Esophagus (tissue), 2 donors: ENCODE results near the gene AIFM3. TPM values are rescaled to one million over a fixed set of nuclear protein-coding genes. Genes with fewer than 3 reads are reported as not detected.

ENCODE experiments used
- H3K27ac ChIP-seq, 2 donors: one replicate each; pipeline ENCODE4 v1.5.1; 2013; ENCODE audit warnings: low read depth in 2 of 2, mild to moderate bottlenecking in 2 of 2, inconsistent platforms in 1 of 2, low read length in 1 of 2, moderate library complexity in 1 of 2
- H3K27me3 ChIP-seq, 2 donors: one replicate each; pipeline ENCODE4 v1.6.1; 2013; ENCODE audit warnings: low read length in 2 of 2, control low read depth in 1 of 2, mild to moderate bottlenecking in 1 of 2; ENCODE audit not compliant: insufficient read depth in 2 of 2, control insufficient read depth in 1 of 2
- H3K36me3 ChIP-seq, 2 donors: one replicate each; pipeline ENCODE4 v1.6.1; 2013; ENCODE audit warnings: low read length in 1 of 2; ENCODE audit not compliant: control insufficient read depth in 2 of 2, insufficient read depth in 2 of 2
- H3K4me1 ChIP-seq, 2 donors: one replicate each; pipeline ENCODE4 v1.6.1; 2013; ENCODE audit warnings: low read length in 1 of 2; ENCODE audit not compliant: control insufficient read depth in 2 of 2, insufficient read depth in 2 of 2
- H3K4me3 ChIP-seq, 2 donors: one replicate each; pipeline ENCODE4 v1.5.1; 2013; ENCODE audit warnings: low read length in 2 of 2, mild to moderate bottlenecking in 2 of 2, low read depth in 1 of 2, moderate library complexity in 1 of 2
- H3K9me3 ChIP-seq, 2 donors: one replicate each; pipeline ENCODE4 v1.6.1; 2013; ENCODE audit warnings: mild to moderate bottlenecking in 2 of 2, low read depth in 1 of 2, low read length in 1 of 2, moderate library complexity in 1 of 2; ENCODE audit not compliant: control insufficient read depth in 2 of 2, insufficient read depth in 1 of 2
- WGBS, 2 donors: extraction: QIAGEN DNeasy Blood & Tissue Kit; methylation state at CpG; one replicate each; pipeline ENCODE4 v1.1.7; 2013; 5-methylcytosine and 5-hydroxymethylcytosine counted together
- polyA plus RNA-seq, 2 donors: library from polyadenylated mRNA; stranded (reverse); fragments of 200-250 nt; gene quantifications; one replicate each; pipeline ENCODE4 v1.2.3, GENCODE V29; 2013
- donor health status: healthy with polysubstance abuse.
- donor health status: Bipolar disorder and iron deficiency.

Gene AIFM3
- polyA plus RNA-seq, 2 donors: 1.1 to 1.7 TPM

GRCh38 chr22:20979940-20980453, 12.9 kb downstream of the AIFM3 start:
- peaks cover 10 to 25% of the 10 kb centered on the region in 2 donors for H3K4me1 ChIP-seq
- 35 to 40% methylated on average over 13 of the region's 13 CpGs for WGBS, 2 donors
- H3K4me3 ChIP-seq: peak overlapping the region; percentile 3 to 16
- no peaks in the 10 kb centered on the region for H3K9me3 ChIP-seq
- no peaks in the 10 kb centered on the region for H3K27me3 ChIP-seq
- H3K36me3 ChIP-seq: peaks cover 2 to 7% of the 10 kb centered on the region in 2 donors
- peak overlapping the region in 1 of 2 donors; percentile 26 for H3K27ac ChIP-seq

GRCh38 chr22:20980523-20980922, 13.5 kb downstream of the AIFM3 start:
- H3K27me3 ChIP-seq: no peaks in the 10 kb centered on the region
- peaks cover 10 to 25% of the 10 kb centered on the region in 2 donors for H3K4me1 ChIP-seq
- peaks cover 3 to 7% of the 10 kb centered on the region in 2 donors for H3K36me3 ChIP-seq
- no peaks in the 10 kb centered on the region for H3K9me3 ChIP-seq
- 84 to 91% methylated on average over 4 of the region's 4 CpGs for WGBS, 2 donors
- H3K27ac ChIP-seq: no peak overlapping the region
- no peak overlapping the region for H3K4me3 ChIP-seq

- H3K36me3 ChIP-seq: peaks cover 7 to 12% of the 10 kb centered on the region in 2 donors
- no peaks in the 10 kb centered on the region for H3K27me3 ChIP-seq
- peaks cover 10 to 25% of the 10 kb centered on the region in 2 donors for H3K4me1 ChIP-seq
- H3K9me3 ChIP-seq: no peaks in the 10 kb centered on the region
- WGBS, 2 donors: 50 to 63% methylated on average over 10 of the region's 10 CpGs
- peak overlapping the region; percentile 88 to 92 for H3K27ac ChIP-seq
- H3K4me3 ChIP-seq: peak overlapping the region; percentile 85 to 94
These were observed 14.1 kb downstream of the AIFM3 start for GRCh38 chr22:20980938-20981722.

- H3K9me3 ChIP-seq: no peaks in the 10 kb centered on the region
- WGBS, 2 donors: 0 to 1% methylated on average over 80 to 87 of the region's 87 CpGs
- peak within 1 kb of the TSS; percentile 88 to 92 for H3K27ac ChIP-seq
- H3K4me3 ChIP-seq: peak within 1 kb of the TSS; percentile 85 to 94
- no peaks in the 10 kb centered on the region for H3K27me3 ChIP-seq
- peaks cover 7 to 12% of the 10 kb centered on the region in 2 donors for H3K36me3 ChIP-seq
- peaks cover 10 to 25% of the 10 kb centered on the region in 2 donors for H3K4me1 ChIP-seq
These were observed 14.9 kb downstream of the AIFM3 start, which contains the start of gene LZTR1 for GRCh38 chr22:20981787-20982562. LZTR1 (plus strand) TSS chr22:20982297; CDS start chr22:20982372, 75 bp downstream.

- Histone ChIP-seq H3K27ac (peak overlapping the region; percentile 88 to 92), H3K4me3 (peak overlapping the region; percentile 85 to 94), H3K9me3 (no peaks in the 10 kb centered on the region), H3K4me1 (peaks cover 10 to 25% of the 10 kb centered on the region in 2 donors), H3K36me3 (peaks cover 7 to 15% of the 10 kb centered on the region in 2 donors), H3K27me3 (no peaks in the 10 kb centered on the region)
- WGBS, 2 donors: 1% methylated on average over 12 of the region's 12 CpGs
These were observed 15.5 kb downstream of the AIFM3 start for GRCh38 chr22:20982563-20982882.

- peaks cover 10 to 25% of the 10 kb centered on the region in 2 donors for H3K4me1 ChIP-seq
- H3K27ac ChIP-seq: no peak overlapping the region
- 74 to 75% methylated on average over 5 of the region's 5 CpGs for WGBS, 2 donors
- no peaks in the 10 kb centered on the region for H3K9me3 ChIP-seq
- peak overlapping the region; percentile 85 to 94 for H3K4me3 ChIP-seq
- peaks cover 7 to 19% of the 10 kb centered on the region in 2 donors for H3K36me3 ChIP-seq
- no peaks in the 10 kb centered on the region for H3K27me3 ChIP-seq
These were observed 16.2 kb downstream of the AIFM3 start for GRCh38 chr22:20983081-20983771.

GRCh38 chr22:20985720-20986119, 18.7 kb downstream of the AIFM3 start:
- 93 to 95% methylated on average over 7 of the region's 7 CpGs for WGBS, 2 donors
- Histone ChIP-seq H3K27ac (no peak overlapping the region), H3K27me3 (no peaks in the 10 kb centered on the region), H3K4me1 (peaks cover 5 to 14% of the 10 kb centered on the region in 2 donors), H3K36me3 (peaks cover 7 to 26% of the 10 kb centered on the region in 2 donors), H3K9me3 (no peaks in the 10 kb centered on the region), H3K4me3 (no peak overlapping the region)

GRCh38 chr22:20986365-20986764, 19.3 kb downstream of the AIFM3 start:
- H3K27me3 ChIP-seq: no peaks in the 10 kb centered on the region
- H3K36me3 ChIP-seq: peaks cover 7 to 31% of the 10 kb centered on the region in 2 donors
- H3K4me1 ChIP-seq: peaks cover 5 to 9% of the 10 kb centered on the region in 2 donors
- H3K4me3 ChIP-seq: no peak overlapping the region
- H3K27ac ChIP-seq: no peak overlapping the region
- 95 to 96% methylated on average over 1 of the region's 1 CpG for WGBS, 2 donors
- no peaks in the 10 kb centered on the region for H3K9me3 ChIP-seq

- no peak overlapping the region for H3K27ac ChIP-seq
- peaks cover 7 to 41% of the 10 kb centered on the region in 2 donors for H3K36me3 ChIP-seq
- no peak overlapping the region for H3K4me3 ChIP-seq
- H3K9me3 ChIP-seq: no peaks in the 10 kb centered on the region
- peaks cover 5 to 7% of the 10 kb centered on the region in 2 donors for H3K4me1 ChIP-seq
- 87 to 91% methylated on average over 13 to 14 of the region's 14 CpGs for WGBS, 2 donors
- no peaks in the 10 kb centered on the region for H3K27me3 ChIP-seq
These were observed 20.3 kb downstream of the AIFM3 start for GRCh38 chr22:20987375-20987774.
